OCI-LY7 (cell line): ENCODE data around the gene SFTPD.

Experiments
- CTCF ChIP-seq: fragments of 200-600 bp; sonication (generic); conservative IDR thresholded peaks from 2 replicates; pipeline ENCODE4 v1.5.1; 2014; ENCODE audit warnings: mild to moderate bottlenecking, antibody characterized with exemption, low read length, moderate library complexity, mixed read lengths
- EZH2phosphoT487 ChIP-seq: fragments of 200-600 bp; sonication (generic); IDR thresholded peaks from 2 replicates; pipeline ENCODE4 v1.6.1; 2018; ENCODE audit warnings: low read depth, borderline replicate concordance, mild to moderate bottlenecking, mixed run types, antibody characterized with exemption, low read length, moderate library complexity, mixed read lengths

- TF ChIP-seq CTCF: no peak
- TF ChIP-seq EZH2phosphoT487: no peak
These were observed 20.8 kb downstream of the SFTPD start for GRCh38 chr10:79928028-79928583.
